GM19372 (cell line): Measurements from ENCODE around the gene DOCK8.

Source experiments
- ATAC-seq: cut with Tn5 transposase; IDR thresholded peaks from one replicate; pipeline ENCODE4 v1.9.1; 2021; ENCODE audit warnings: mild to moderate bottlenecking, low read depth, moderate library complexity; ENCODE audit not compliant: unreplicated experiment

Gene DOCK8

GRCh38 chr9:304106-304505, 89.4 kb downstream of the DOCK8 start:
- no peak for ATAC-seq

DNA sequence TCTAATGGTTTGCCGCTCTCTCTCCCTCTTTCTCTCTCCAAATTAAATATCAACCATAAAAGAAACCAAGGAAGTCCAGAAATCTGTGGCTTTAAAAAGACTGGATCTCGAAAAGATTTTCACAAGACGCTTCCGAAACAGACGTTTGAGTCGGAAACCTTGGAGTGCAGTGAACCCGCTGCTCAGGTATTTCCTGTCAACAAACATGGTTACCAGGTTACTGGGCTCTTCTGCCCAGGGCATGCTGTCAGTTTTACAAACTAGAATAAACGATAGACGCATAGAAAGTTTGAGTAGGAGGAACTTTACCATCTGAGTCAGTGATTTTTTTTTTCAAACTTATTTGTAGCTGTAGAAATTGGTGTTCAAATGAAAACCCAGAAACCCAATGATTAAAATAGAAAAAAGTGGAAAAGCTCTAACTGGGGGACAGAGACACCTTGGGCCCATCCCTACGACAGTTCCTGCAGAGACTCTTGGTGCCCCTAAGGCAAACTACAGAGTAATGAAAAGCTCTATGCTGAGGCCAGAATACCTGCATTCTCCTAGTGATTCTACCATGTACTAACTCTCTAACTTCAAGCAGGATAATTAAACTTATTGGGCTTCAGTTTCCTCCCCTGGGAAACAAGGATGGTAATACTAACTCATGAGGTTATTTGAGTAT, 90.0 kb downstream of the DOCK8 start:
- no peak for ATAC-seq

DNA sequence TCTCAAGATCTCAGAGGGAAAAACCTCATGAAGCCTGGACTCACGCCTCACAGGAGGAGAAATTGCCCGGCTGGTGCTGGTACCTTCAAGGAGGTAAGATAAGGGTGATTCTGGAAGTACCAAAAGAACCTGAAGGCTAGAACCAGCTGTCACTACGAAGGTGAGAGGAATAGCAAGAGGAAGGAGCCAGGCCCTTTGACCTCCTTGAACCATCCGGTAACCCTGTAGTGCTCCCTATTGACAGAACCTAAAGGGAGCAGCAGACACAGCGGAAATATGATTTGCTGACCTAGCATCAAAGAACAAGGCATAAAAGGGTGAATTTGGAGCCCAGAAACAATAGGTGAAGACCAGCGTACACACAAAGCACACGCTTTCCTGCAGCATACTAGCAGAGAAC, 92.2 kb downstream of the DOCK8 start:
- ATAC-seq, result no peak

- no peak for ATAC-seq
Measured at GRCh38 chr9:311841-312240, 97.2 kb downstream of the DOCK8 start.

DNA sequence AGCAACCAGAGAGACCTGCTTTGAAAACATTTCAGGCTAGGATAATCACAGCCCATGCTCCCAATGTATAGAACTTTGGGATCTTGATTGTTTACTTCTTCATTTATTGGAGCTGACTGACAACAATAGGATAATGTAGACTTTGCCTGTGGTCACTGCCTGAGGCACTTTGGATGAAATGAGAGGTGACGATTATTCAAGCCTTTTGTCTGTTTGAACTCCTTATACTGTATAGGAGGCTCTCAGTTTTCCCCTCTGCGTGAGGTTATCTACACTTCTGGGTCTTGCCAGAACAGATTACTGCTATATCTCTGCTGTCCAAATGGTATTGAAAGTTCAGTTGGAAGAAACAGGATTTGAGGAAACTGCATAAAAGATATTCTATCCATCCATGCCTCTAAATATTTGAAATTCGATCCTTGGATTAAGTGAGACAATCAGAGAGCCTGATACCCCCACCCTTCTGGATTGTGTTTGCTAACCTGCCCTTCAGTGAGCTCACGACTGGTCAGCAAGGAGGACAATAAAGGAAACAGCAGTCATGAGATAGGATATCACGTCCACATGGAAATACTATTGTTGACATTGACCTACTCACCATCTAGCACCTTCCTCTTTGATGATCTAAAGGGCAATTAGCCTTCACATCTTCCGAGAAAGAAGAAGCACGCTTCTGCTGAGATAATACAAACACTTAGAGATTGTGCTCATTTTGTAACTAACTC, 98.1 kb downstream of the DOCK8 start:
- ATAC-seq, result no peak

GRCh38 chr9:316382-316965, 101.8 kb downstream of the DOCK8 start:
- no peak for ATAC-seq

DNA sequence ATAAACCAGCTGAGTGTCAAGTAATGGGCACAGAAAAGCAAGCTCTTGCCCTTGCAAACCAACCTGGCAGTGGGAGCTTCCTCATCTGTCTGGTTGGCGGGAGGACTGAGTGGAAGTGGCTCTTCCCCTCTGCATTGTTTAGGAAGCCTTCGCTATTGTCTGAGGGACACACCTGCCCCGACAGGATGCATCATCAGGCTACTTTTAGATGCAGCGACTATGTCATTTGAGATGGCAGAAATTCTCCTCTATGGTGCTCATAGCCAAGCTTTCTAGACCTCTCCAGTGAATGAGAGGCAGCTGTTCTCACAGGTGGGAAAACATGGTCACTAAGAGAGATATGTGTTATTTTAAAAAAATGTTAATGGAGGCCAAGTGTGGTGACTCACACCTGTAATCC, 104.0 kb downstream of the DOCK8 start:
- no peak for ATAC-seq

- ATAC-seq, result no peak
Measured at GRCh38 chr9:324971-325370, 110.3 kb downstream of the DOCK8 start.

- ATAC-seq, result no peak
Measured at GRCh38 chr9:326667-327066, 112.0 kb downstream of the DOCK8 start.

DNA sequence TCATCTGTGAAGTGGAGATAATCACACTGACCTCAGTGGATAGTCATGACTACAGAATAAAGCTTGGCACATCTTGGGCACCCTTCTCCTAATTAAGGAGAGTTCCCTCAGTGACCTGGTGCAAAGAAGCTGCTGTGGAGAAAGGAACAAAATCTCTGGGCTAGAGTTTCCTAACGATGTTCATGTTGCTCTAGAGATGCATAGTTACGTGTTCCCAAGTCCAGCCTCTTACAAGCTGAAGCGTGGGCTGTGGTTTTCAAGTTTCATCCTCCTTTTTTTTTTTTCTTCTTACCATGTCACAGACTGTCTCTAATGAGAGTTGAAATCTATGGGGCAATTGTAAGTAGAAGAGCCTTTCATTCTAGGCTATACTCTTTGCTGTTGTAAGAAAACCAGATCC, 113.8 kb downstream of the DOCK8 start:
- ATAC-seq, result no peak

- no peak for ATAC-seq
Measured at GRCh38 chr9:331197-331596, 116.5 kb downstream of the DOCK8 start.

DNA sequence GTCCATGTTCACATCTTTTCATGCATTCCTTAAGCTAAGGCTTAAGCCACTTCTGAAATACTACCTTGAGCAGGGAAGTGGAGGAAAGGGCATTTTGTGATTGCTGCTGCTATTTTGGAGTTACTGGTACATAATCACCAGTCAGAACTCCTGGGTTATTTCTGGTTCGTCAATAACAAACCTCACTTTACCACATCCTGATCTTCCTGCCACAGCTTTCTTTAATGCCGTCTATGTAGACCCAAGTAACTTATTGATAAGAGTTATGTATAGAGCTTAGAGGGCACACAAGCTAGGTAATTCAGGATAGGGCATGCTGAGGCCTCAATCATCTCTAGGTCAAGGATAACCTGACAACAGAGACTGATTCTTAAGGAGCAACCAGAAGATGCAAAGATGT, 120.7 kb downstream of the DOCK8 start:
- no peak for ATAC-seq

DNA sequence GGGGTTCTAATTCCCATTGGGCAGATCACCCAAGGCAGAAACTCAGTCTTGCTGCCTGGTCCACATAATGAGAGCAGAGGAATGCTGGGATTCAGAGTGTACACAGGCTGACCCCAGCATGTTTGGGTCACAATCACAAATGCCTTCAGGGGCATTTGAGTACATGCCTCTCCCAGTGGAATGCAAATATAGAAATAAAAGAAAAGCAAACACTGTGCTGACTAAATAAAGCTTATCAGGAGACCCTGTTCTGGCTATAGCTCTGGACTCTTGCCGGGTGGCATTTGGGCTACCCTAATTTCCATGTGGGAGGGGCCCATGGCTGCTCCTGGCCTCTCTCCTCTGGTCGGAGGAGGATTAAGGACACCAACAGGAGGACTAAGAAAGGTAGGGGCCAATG, 121.4 kb downstream of the DOCK8 start:
- ATAC-seq, result no peak

DNA sequence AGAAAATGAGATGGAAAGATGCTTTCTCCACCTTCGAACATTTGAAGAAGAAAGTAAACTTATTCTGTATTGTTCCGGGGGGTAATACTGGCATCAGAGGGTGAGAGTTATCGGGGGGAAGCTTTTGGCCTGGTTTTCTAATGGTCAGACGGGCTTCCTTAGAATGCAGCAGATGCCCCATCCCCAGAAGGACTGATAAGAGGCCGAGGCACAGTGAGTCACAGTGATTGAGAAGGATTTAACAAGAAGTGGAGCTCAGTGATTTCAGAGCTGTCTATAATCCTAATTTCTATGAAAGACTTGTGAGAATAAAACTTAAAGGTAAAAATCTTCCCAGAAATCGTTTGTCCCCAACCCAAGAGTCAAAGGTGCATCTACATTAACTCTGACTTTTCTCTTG, 123.9 kb downstream of the DOCK8 start:
- no peak for ATAC-seq

DNA sequence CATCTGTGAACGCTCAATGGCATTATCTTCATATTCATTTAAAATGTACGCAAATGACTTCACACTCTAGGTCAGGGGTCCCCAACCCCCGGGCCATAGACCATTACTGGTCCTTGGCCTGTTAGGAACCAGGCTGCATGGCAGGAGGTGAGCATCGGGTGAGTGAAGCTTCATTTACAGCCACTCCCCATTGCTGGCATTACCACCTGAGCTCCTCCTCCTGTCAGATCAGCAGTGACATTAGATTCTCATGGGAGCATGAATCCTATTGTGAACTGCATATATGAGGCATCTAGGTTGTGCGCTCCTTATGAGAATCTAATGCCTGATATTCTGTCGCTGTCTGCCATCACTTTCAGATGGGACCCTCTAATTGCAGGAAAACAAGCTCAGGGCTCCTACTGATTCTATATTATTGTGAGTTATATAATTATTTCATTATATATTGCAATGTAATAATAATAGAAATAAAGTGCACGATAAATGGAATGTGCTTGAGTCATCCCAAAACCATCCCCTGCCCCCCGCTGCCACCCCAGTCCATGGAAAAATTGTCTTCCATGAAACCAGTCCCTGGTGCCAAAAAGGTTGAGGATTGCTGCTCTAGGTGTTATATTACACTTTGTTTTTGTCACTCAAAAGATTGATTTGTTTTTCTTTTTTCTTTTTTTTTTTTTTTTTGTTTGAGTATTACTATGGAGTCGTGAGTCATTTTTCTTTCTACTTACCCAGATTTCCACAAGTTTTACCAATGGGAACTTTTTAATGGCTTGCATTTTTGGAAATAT, 127.2 kb downstream of the DOCK8 start:
- ATAC-seq, result no peak

GRCh38 chr9:343773-344172, 129.1 kb downstream of the DOCK8 start:
- ATAC-seq, result no peak

GRCh38 chr9:346111-346571, 131.5 kb downstream of the DOCK8 start:
- ATAC-seq, result no peak

- ATAC-seq, result no peak
Measured at GRCh38 chr9:347667-348292, 133.1 kb downstream of the DOCK8 start.

GRCh38 chr9:350384-350783, 135.7 kb downstream of the DOCK8 start:
- ATAC-seq, result no peak

- no peak for ATAC-seq
Measured at GRCh38 chr9:351916-352315, 137.3 kb downstream of the DOCK8 start.

DNA sequence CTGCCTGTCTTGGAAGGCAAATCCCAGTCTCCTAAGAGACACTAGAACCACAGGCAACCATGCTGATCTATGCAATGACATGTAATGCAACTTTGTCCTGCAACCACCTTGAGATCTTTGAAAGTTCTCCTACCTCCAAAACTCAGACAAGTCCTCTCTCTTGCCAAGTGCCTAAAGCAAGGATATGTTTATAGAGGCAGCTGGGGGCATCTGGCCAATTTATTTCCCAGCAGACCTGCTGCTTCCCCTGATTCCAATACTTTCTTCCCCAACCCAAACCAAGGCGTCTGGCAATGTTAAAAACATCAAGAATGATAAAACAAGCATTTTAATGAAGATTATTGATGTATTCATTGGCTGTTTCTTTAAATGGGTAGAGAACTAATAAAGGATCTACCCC, 138.4 kb downstream of the DOCK8 start:
- ATAC-seq, result no peak
